Testis (tissue), 3 donors: Measurements from ENCODE around the gene DMD. TPM values are rescaled to one million over a fixed set of nuclear protein-coding genes. Genes with fewer than 3 reads are reported as not detected.
"Not testable (repeated sequence)": the region's sequence is repeated elsewhere in the genome, so short reads cannot be mapped to it uniquely, and the experiment has no call there.

Source experiments
- DNase-seq: peaks from one replicate; pipeline ENCODE4 v3.0.0-alpha.2; 2019
- H3K27ac ChIP-seq, 2 donors: fragments of 200-600 bp; sonication (generic); one replicate each; pipeline ENCODE4 v1.5.1; 2019
- H3K27me3 ChIP-seq: fragments of 200-600 bp; sonication (generic); one replicate; pipeline ENCODE4 v1.5.1; 2019
- H3K36me3 ChIP-seq: fragments of 200-600 bp; sonication (generic); one replicate; pipeline ENCODE4 v1.5.1; 2017; ENCODE audit warnings: low read depth; ENCODE audit errors: missing control alignments
- H3K4me1 ChIP-seq: fragments of 200-600 bp; sonication (generic); one replicate; pipeline ENCODE4 v1.5.1; 2019
- H3K4me3 ChIP-seq, 2 donors: fragments of 200-600 bp; sonication (generic); one replicate each; pipeline ENCODE4 v1.5.1; 2017 to 2019
- H3K9me3 ChIP-seq: fragments of 200-600 bp; sonication (generic); one replicate; pipeline ENCODE4 v1.5.1; 2017
- POLR2A ChIP-seq: fragments of 450-650 bp; IDR thresholded peaks from one replicate; pipeline ENCODE4 v1.6.1; 2017; ENCODE audit warnings: antibody characterized with exemption, mild to moderate bottlenecking, moderate library complexity
- WGBS, 2 donors: methylation state at CpG; one replicate each; pipeline ENCODE4 v1.1.5; 2018; 5-methylcytosine and 5-hydroxymethylcytosine counted together
- intact Hi-C: fragments of 100-400 bp; cut with DNase I; formaldehyde crosslinking; loops from one replicate; pipeline ENCODE4 v1.15.1; 2023; ENCODE audit warnings: low total_unique reads
- polyA plus RNA-seq: library from polyadenylated mRNA; stranded (reverse); fragments of 350-450 nt; fragmentation: Illumina TruSeq; extraction: RNeasy Lipid Tissue Mini Kit (QIAGEN cat#74804); gene quantifications from one replicate; pipeline ENCODE4 v1.2.3, GENCODE V29; 2014; ENCODE audit warnings: low read depth, low replicate concordance; ENCODE audit not compliant: insufficient read depth
- total RNA-seq, 2 donors: library from RNA; depleted of rRNA; stranded (reverse); fragments of >200 nt; gene quantifications; one replicate each; pipeline ENCODE4 v1.2.3, GENCODE V29; 2016
- TF ChIP-seq, protein P1 (sequence below), 3 experiments: fragments of 450-650 bp in 2 of 3; fragments of 200-600 bp in 1 of 3; sonication (generic) in 1 of 3; IDR thresholded peaks; one replicate each; pipeline ENCODE4 v1.5.1; 2016 to 2019; ENCODE audit warnings: antibody characterized with exemption in 3 of 3, mild to moderate bottlenecking in 2 of 3, moderate library complexity in 1 of 3

Gene DMD
- total and polyA plus RNA-seq, 3 donors from 2014 or later: 11.3 to 34.1 (median 24.2) TPM

DNA sequence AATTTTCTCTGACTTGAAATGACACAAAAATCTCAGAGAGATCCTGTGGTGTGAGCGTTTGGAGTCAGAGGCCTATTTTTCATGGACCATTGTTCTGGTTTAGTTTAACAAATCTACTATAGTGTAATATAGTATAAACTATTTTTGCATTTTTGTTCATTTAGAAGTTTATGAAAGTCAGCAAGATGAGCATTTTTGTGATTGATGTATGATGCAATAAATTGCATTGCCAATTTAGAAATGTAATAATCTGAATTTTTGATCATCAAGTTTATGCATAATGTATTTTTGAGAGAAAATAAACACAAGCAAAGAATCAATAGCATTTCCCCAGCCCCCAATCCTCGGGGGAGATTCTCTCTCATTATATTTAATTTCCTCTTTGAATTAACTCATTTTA is 1620.0 kb downstream of the DMD start:
- no peaks in the 10 kb centered on the region for H3K36me3 ChIP-seq
- no peak for TF ChIP-seq POLR2A
- TF ChIP-seq, protein P1, sequence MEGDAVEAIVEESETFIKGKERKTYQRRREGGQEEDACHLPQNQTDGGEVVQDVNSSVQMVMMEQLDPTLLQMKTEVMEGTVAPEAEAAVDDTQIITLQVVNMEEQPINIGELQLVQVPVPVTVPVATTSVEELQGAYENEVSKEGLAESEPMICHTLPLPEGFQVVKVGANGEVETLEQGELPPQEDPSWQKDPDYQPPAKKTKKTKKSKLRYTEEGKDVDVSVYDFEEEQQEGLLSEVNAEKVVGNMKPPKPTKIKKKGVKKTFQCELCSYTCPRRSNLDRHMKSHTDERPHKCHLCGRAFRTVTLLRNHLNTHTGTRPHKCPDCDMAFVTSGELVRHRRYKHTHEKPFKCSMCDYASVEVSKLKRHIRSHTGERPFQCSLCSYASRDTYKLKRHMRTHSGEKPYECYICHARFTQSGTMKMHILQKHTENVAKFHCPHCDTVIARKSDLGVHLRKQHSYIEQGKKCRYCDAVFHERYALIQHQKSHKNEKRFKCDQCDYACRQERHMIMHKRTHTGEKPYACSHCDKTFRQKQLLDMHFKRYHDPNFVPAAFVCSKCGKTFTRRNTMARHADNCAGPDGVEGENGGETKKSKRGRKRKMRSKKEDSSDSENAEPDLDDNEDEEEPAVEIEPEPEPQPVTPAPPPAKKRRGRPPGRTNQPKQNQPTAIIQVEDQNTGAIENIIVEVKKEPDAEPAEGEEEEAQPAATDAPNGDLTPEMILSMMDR (IDR thresholded peaks at IDR 0.05): no peak
- H3K9me3 ChIP-seq: no peaks in the 10 kb centered on the region
- no peaks in the 10 kb centered on the region for H3K4me1 ChIP-seq
- no peak for DNase-seq
- no peak overlapping the region for H3K27ac ChIP-seq
- intact Hi-C loops: no loop called here
- H3K4me3 ChIP-seq: no peak overlapping the region
- H3K27me3 ChIP-seq: no peaks in the 10 kb centered on the region
- WGBS, 2 donors: 82 to 93% methylated on average over 2 of the region's 2 CpGs

DNA sequence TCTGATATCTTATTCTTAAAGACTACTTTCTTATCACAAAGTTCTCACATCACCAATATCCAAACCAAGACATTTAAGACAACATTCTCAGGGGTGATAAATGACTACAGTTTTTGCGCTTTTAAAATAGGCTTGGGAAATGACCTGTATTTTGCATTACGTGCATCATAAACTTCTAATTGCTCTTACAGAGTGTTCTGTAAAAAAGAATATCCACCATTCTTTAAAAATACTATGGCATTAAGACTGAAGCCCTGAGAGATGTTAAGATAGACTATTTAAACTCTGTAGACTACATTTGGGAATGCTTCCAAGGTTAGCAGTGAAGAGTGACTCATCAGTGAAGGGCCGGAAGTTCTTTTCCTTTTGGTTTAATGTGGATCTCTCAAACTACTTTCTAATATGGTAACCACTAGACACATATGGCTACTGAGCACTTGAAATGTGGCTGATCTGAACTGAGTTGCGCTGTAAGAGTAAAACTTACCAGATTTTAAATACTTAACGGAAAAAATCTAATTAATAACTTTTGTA is 1620.7 kb downstream of the DMD start:
- intact Hi-C loops: no loop called here

DNA sequence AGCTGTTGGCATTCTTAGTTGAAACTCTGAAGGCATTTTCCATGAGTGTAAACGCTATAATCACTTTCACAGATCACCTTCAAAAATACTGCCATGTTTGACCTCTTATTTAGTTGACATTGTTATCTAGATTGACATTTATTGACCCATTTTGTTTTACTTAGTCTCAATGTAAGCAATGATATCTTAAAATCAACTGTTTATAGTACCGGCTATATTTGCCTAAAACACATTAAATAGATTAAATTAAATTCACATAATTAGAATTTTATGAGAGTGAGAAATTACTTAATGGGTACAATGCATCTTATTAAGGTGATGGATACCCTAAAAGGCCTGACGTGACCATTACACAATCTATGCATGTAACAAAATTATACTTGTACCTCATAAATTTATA is 1621.8 kb downstream of the DMD start:
- no peaks in the 10 kb centered on the region for H3K4me1 ChIP-seq
- no peaks in the 10 kb centered on the region for H3K9me3 ChIP-seq
- no peaks in the 10 kb centered on the region for H3K36me3 ChIP-seq
- DNase-seq: no peak
- TF ChIP-seq POLR2A: no peak
- TF ChIP-seq, protein P1 (IDR thresholded peaks at IDR 0.05): no peak
- no peak overlapping the region for H3K4me3 ChIP-seq
- no peaks in the 10 kb centered on the region for H3K27me3 ChIP-seq
- H3K27ac ChIP-seq: no peak overlapping the region
- WGBS, 2 donors: 91 to 97% methylated on average over 3 of the region's 3 CpGs
- intact Hi-C loops: no loop called here

More for the DNA sequence above, 1620.7 kb downstream of the DMD start:
- Histone ChIP-seq H3K36me3 (no peaks in the 10 kb centered on the region), H3K4me3 (no peak overlapping the region), H3K27me3 (no peaks in the 10 kb centered on the region), H3K4me1 (no peaks in the 10 kb centered on the region), H3K9me3 (no peaks in the 10 kb centered on the region), H3K27ac (no peak overlapping the region)
- 77 to 86% methylated on average over 5 of the region's 5 CpGs for whole genome bisulfite sequencing, 2 donors
- TF ChIP-seq, protein P1 (IDR thresholded peaks at IDR 0.05): no peak
- TF ChIP-seq POLR2A: no peak
- DNase-seq: no peak

DNA sequence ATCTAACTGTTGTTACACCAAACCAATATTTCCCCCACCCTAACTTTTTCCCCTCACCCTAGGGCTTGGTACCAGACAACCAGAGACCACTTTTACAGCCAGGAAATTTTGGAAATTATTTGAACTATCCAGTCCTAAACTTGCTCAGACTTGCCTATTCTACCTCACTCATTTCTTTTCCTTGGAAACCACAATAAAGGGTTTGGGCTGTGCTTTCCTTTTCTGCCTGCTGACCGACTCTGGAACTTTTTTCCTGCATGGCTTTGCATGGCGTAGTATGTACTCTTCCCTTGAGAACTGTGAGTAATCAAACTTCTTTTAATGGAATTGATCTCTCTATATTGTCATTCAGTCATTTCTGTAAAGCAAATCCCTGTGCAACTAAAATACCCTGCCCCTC is 1623.0 kb downstream of the DMD start:
- Histone ChIP-seq H3K9me3 (no peaks in the 10 kb centered on the region), H3K27ac (no peak overlapping the region), H3K27me3 (no peaks in the 10 kb centered on the region), H3K4me1 (no peaks in the 10 kb centered on the region), H3K36me3 (no peaks in the 10 kb centered on the region), H3K4me3 (no peak overlapping the region)
- intact Hi-C loops: no loop called here
- DNase-seq: no peak
- WGBS, 2 donors: 88 to 92% methylated on average over 2 of the region's 2 CpGs
- TF ChIP-seq POLR2A: no peak
- TF ChIP-seq, protein P1 (IDR thresholded peaks at IDR 0.05): no peak

DNA sequence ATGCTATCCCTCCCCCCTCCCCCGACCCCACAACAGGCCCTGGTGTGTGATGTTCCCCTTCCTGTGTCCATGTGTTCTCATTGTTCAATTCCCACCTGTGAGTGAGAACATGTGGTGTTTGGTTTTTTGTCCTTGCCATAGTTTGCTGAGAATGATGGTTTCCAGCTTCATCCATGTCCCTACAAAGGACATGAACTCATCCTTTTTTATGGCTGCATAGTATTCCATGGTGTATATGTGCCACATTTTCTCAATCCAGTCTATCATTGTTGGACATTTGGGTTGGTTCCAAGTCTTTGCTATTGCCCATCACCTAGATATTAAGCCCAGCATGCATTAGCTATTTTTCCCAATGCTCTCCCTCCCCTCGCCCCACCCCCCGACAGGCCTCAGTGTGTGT is 1627.5 kb downstream of the DMD start:
- H3K4me1 ChIP-seq, DNase-seq, H3K9me3 ChIP-seq, H3K36me3 ChIP-seq, intact Hi-C loops, H3K27me3 ChIP-seq, H3K4me3 ChIP-seq, H3K27ac ChIP-seq: not testable (repeated sequence)
- WGBS, 2 donors: 87 to 90% methylated on average over 3 of the region's 3 CpGs
